ENCODE data around the gene ACOT8.
A peak's percentile ranks its signal among the peaks of the same experiment; 100 is the strongest.
"Not testable (repeated sequence)": the region's sequence is repeated elsewhere in the genome, so short reads cannot be mapped to it uniquely, and the experiment has no call there.

The ACOT8 gene

GRCh38 chr20:45810191-45810970 is 46.8 kb downstream of the ACOT8 start:
- in situ Hi-C loops (cut with HindIII; ENCODE audit: low pct_unique_long_range_greater_than_20kb, low sequenced_read_pairs): no loop called here
- DNase-seq (ENCODE audit: low read depth in 1 of 2, low spot score in 1 of 2): no peak
- TF ChIP-seq JUND (IDR thresholded peaks at IDR 0.05; ENCODE audit: low read depth): no peak

GRCh38 chr20:45801851-45802250 is 55.3 kb downstream of the ACOT8 start:
- DNase-seq (ENCODE audit: low read depth in 1 of 2, low spot score in 1 of 2): no peak
- no peak for TF ChIP-seq JUND (IDR thresholded peaks at IDR 0.05; ENCODE audit: low read depth)
- in situ Hi-C loops (cut with HindIII; ENCODE audit: low pct_unique_long_range_greater_than_20kb, low sequenced_read_pairs): no loop called here

- peak; percentile 63 to 78 for DNase-seq (ENCODE audit: low read depth in 1 of 2, low spot score in 1 of 2)
Measured at GRCh38 chr20:45798935-45799642, 58.1 kb downstream of the ACOT8 start.

GRCh38 chr20:45797955-45798354 is 59.2 kb downstream of the ACOT8 start:
- DNase-seq (ENCODE audit: low read depth in 1 of 2, low spot score in 1 of 2); in situ Hi-C loops (cut with HindIII; ENCODE audit: low pct_unique_long_range_greater_than_20kb, low sequenced_read_pairs): not testable (repeated sequence)

More at GRCh38 chr20:45798935-45799642, 58.1 kb downstream of the ACOT8 start:
- no peak for TF ChIP-seq JUND (IDR thresholded peaks at IDR 0.05; ENCODE audit: low read depth)
- in situ Hi-C loops (cut with HindIII; ENCODE audit: low pct_unique_long_range_greater_than_20kb, low sequenced_read_pairs): no loop called here

- DNase-seq (ENCODE audit: low read depth in 1 of 2, low spot score in 1 of 2); in situ Hi-C loops (cut with HindIII; ENCODE audit: low pct_unique_long_range_greater_than_20kb, low sequenced_read_pairs): not testable (repeated sequence)
Measured at GRCh38 chr20:45797510-45797909, 59.7 kb downstream of the ACOT8 start.

- no peak for TF ChIP-seq JUND (IDR thresholded peaks at IDR 0.05; ENCODE audit: low read depth)
Measured at GRCh38 chr20:45796337-45797065, 60.7 kb downstream of the ACOT8 start.

GRCh38 chr20:45792317-45793118 is 64.7 kb downstream of the ACOT8 start:
- TF ChIP-seq JUND (IDR thresholded peaks at IDR 0.05; ENCODE audit: low read depth): no peak
- no peak for DNase-seq (ENCODE audit: low read depth in 1 of 2, low spot score in 1 of 2)
- in situ Hi-C loops (cut with HindIII; ENCODE audit: low pct_unique_long_range_greater_than_20kb, low sequenced_read_pairs): no loop called here

More at GRCh38 chr20:45796337-45797065, 60.7 kb downstream of the ACOT8 start:
- no peak for DNase-seq (ENCODE audit: low read depth in 1 of 2, low spot score in 1 of 2)
- in situ Hi-C loops (cut with HindIII; ENCODE audit: low pct_unique_long_range_greater_than_20kb, low sequenced_read_pairs): no loop called here
